Measurements from ENCODE around the gene ITGB4. TPM values are rescaled to one million over a fixed set of nuclear protein-coding genes. Genes with fewer than 3 reads are reported as not detected.

ITGB4 gene
- total and polyA plus RNA-seq, 2 of the 13 experiments (the other 11 are each of a cell fraction or from before 2014, with no cell fraction given): 6.9 to 14.5 TPM

DNA sequence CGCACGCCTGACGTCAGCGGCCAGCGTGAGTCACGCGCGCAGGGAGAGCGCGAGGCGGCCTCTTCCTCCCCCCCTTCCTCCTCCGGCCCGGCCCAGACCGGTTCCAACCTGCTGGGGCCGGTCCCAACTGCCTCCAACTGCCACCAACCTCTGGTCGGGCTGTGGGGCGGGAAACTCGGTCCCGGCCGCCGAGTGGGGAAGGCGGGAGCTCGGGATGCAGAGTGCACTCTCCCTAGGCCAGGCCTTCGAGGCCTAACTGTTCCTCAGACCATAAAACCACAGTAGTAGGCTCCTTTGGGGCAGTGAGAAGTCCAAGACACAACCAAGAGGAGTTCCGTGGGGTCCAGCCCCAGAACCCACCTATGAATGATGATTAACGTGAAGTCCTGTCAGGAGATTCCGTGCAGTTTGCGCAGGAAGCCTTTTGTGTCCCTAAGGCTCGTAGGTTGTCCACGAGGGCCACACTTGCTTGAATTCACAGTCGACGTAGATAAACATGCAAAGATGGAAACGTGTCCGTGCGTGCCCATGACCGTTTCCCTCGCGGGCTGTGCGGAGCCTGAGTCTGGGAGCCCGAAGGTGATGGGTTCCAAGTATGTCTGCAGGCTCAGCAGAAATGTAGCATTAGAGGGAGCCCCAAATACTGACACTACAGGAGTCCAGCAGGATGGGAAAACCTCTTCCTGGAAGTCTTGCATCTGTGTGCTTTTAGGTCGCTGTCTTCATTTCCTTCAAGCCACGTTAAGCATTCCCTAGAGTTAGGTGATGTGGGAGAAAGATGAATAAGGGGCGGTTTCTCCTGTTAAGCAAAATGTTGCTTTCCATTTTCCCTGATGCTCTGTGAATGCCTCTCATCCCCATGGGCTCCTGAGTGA lies 64.0 kb downstream of the ITGB4 start (continued):
- TF ChIP-seq NR3C1 (CRISPR knock-in tag; IDR thresholded peaks at IDR 0.05) (no peak), RERE (CRISPR knock-in tag; IDR thresholded peaks at IDR 0.05; ENCODE audit: low read depth) (no peak; the same call in 1 of the 2 replicates), SMC3 (IDR thresholded peaks at IDR 0.05; ENCODE audit: low read length) (no peak), ZNF446 (CRISPR knock-in tag; IDR thresholded peaks at IDR 0.05) (peak; percentile 98), SMARCE1 (IDR thresholded peaks at IDR 0.05; ENCODE audit: borderline replicate concordance) (no peak), SOX13 (IDR thresholded peaks at IDR 0.05) (peak; percentile 99), SOX13 (CRISPR knock-in tag; conservative IDR thresholded peaks at IDR 0.05 in 1 of 2, IDR thresholded peaks at IDR 0.05 in 1 of 2) (peak in 1 of 2 experiments; percentile 42; a peak in 1 of 4 replicates), ZNF251 (CRISPR knock-in tag; IDR thresholded peaks at IDR 0.05) (no peak), ZNF274 (CRISPR knock-in tag; IDR thresholded peaks at IDR 0.05) (peak; percentile 73; the same call in 1 of the 2 replicates), CC2D1A (CRISPR knock-in tag; IDR thresholded peaks at IDR 0.05) (peak; percentile 8; the same call in 1 of the 2 replicates), MYC (CRISPR knock-in tag; IDR thresholded peaks at IDR 0.05; ENCODE audit: borderline replicate concordance) (peak; percentile 94), TGIF2 (CRISPR knock-in tag; IDR thresholded peaks at IDR 0.05) (no peak), JUNB (CRISPR knock-in tag; IDR thresholded peaks at IDR 0.05; ENCODE audit: borderline replicate concordance) (no peak), KMT2B (CRISPR knock-in tag; IDR thresholded peaks at IDR 0.05) (peak; percentile 80; the same call in 1 of the 2 replicates), STAT6 (CRISPR knock-in tag; IDR thresholded peaks at IDR 0.05; ENCODE audit: borderline replicate concordance) (no peak), ZBTB20 (CRISPR knock-in tag; IDR thresholded peaks at IDR 0.05; ENCODE audit: borderline replicate concordance, low read depth) (peak; percentile 62; the same call in 1 of the 2 replicates)
- TF ChIP-seq, protein P1, sequence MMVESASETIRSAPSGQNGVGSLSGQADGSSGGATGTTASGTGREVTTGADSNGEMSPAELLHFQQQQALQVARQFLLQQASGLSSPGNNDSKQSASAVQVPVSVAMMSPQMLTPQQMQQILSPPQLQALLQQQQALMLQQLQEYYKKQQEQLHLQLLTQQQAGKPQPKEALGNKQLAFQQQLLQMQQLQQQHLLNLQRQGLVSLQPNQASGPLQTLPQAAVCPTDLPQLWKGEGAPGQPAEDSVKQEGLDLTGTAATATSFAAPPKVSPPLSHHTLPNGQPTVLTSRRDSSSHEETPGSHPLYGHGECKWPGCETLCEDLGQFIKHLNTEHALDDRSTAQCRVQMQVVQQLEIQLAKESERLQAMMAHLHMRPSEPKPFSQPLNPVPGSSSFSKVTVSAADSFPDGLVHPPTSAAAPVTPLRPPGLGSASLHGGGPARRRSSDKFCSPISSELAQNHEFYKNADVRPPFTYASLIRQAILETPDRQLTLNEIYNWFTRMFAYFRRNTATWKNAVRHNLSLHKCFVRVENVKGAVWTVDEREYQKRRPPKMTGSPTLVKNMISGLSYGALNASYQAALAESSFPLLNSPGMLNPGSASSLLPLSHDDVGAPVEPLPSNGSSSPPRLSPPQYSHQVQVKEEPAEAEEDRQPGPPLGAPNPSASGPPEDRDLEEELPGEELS (CRISPR knock-in tag; IDR thresholded peaks at IDR 0.05): no peak; the same call in 1 of the 2 replicates
- TF ChIP-seq, protein P2, sequence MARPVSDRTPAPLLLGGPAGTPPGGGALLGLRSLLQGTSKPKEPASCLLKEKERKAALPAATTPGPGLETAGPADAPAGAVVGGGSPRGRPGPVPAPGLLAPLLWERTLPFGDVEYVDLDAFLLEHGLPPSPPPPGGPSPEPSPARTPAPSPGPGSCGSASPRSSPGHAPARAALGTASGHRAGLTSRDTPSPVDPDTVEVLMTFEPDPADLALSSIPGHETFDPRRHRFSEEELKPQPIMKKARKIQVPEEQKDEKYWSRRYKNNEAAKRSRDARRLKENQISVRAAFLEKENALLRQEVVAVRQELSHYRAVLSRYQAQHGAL (CRISPR knock-in tag; IDR thresholded peaks at IDR 0.05; ENCODE audit: not compliant biosample characterization): no peak
